GM23248 (cell line): ENCODE results near the gene RAB31.

ENCODE experiments used
- EZH2 ChIP-seq: fragments of 200-600 bp; sonication (generic); IDR thresholded peaks from 2 replicates; pipeline ENCODE4 v1.6.1; 2018; ENCODE audit warnings: antibody characterized with exemption, mild to moderate bottlenecking; ENCODE audit not compliant: insufficient read depth, poor library complexity, severe bottlenecking
- EZH2phosphoT487 ChIP-seq: fragments of 200-600 bp; sonication (generic); IDR thresholded peaks from 2 replicates; pipeline ENCODE4 v1.6.1; 2018; ENCODE audit warnings: antibody characterized with exemption, moderate library complexity, mild to moderate bottlenecking, low read depth; ENCODE audit not compliant: insufficient read depth

DNA sequence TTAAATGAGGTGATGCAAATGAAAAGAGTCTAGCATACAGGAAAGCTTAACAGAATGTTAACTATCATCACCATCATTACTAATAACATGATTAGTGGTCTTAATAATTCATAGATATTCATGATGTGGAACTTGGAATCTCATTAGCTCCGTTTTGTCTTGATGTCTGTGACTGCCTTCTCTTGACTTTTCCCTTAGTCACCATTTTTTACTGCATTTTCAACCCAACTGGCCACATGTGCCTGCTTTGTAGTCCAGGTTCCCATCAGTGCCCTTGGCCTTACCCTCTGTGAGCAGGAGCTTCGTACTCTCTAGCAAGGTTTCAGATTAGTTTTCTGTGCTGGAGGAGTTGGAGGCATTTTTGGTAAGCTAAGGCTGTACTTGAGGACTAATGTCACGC, 47.0 kb downstream of the RAB31 start:
- TF ChIP-seq EZH2phosphoT487 (no peak), EZH2 (no peak)
